ENCODE measurements around the gene MIPOL1.

MIPOL1 gene

GRCh38 chr14:37194698-37195097 lies 3.0 kb upstream of the MIPOL1 start:
- H3K27ac ChIP-seq, result peak overlapping the region; percentile 87
- TF ChIP-seq CTCF (conservative IDR thresholded peaks at IDR 0.05), result no peak

- no peak for TF ChIP-seq CTCF (conservative IDR thresholded peaks at IDR 0.05)
- peak overlapping the region; percentile 87 for H3K27ac ChIP-seq
Measured at GRCh38 chr14:37195327-37195726, 2.4 kb upstream of the MIPOL1 start.

- H3K27ac ChIP-seq, result peak overlapping the region; percentile 87
- no peak for TF ChIP-seq CTCF (conservative IDR thresholded peaks at IDR 0.05)
Measured at GRCh38 chr14:37196604-37197420, 925 bp upstream of the MIPOL1 start.

GRCh38 chr14:37198273-37198598 lies 499 bp downstream of the MIPOL1 start:
- TF ChIP-seq CTCF (conservative IDR thresholded peaks at IDR 0.05), result no peak
- H3K27ac ChIP-seq, result peak overlapping the region; percentile 87

- TF ChIP-seq CTCF (conservative IDR thresholded peaks at IDR 0.05), result no peak
- peak overlapping the region; percentile 87 for H3K27ac ChIP-seq
Measured at GRCh38 chr14:37198907-37199306, 1.2 kb downstream of the MIPOL1 start.

- TF ChIP-seq CTCF (conservative IDR thresholded peaks at IDR 0.05), result no peak
- no peak overlapping the region for H3K27ac ChIP-seq
Measured at GRCh38 chr14:37201724-37202123, 4.0 kb downstream of the MIPOL1 start.

GRCh38 chr14:37202265-37202664 lies 4.5 kb downstream of the MIPOL1 start:
- H3K27ac ChIP-seq, result no peak overlapping the region
- no peak for TF ChIP-seq CTCF (conservative IDR thresholded peaks at IDR 0.05)

All from VCaP (cell line).